HG03432 (cell line): ENCODE results near the gene TNNT2.

ENCODE experiments used
- ATAC-seq: cut with Tn5 transposase; IDR thresholded peaks from one replicate; pipeline ENCODE4 v1.9.1; 2021; ENCODE audit warnings: mild to moderate bottlenecking, moderate library complexity; ENCODE audit not compliant: unreplicated experiment

Gene TNNT2

DNA sequence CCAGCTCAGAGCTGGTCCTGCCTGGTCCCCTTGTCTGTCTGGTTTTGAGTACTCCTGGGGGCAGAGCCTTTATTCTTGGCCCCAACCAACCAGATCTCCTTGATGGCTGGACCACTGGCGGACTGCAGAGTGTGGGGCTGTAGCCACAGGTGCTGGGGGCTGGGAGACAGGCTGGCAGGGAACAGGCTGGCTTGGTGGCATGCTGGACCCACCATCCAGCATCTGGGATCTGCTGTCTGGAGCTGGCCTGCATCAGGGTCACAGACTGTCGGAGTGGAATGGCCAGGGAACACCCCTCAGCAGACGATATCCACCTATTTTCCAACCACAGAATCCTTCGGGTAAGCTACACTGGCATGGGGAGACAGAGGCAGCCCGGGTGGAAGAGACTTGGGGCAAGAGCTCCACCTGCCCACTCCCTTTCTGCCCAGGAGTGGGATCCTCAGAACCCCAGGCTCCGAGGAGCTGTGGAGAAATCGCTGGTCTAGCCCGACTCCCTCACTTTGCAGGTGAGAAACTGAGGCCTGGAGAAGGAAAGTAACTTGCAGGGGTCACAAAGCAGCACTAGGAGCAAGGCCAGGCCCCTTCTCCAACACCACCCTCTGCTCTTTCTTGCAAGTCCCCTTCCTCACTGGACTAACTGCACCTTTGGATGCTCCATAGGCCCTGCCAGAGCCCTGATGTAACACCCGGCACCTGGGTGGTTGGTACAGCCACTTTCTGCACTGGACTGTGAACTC lies 40.6 kb downstream of the TNNT2 start:
- ATAC-seq = no peak

GRCh38 chr1:201335901-201336300 lies 41.6 kb downstream of the TNNT2 start:
- no peak for ATAC-seq

GRCh38 chr1:201335174-201335870 lies 42.2 kb downstream of the TNNT2 start:
- no peak for ATAC-seq

GRCh38 chr1:201334325-201335173 lies 42.9 kb downstream of the TNNT2 start:
- no peak for ATAC-seq

GRCh38 chr1:201332616-201333335 lies 44.7 kb downstream of the TNNT2 start:
- ATAC-seq = no peak

DNA sequence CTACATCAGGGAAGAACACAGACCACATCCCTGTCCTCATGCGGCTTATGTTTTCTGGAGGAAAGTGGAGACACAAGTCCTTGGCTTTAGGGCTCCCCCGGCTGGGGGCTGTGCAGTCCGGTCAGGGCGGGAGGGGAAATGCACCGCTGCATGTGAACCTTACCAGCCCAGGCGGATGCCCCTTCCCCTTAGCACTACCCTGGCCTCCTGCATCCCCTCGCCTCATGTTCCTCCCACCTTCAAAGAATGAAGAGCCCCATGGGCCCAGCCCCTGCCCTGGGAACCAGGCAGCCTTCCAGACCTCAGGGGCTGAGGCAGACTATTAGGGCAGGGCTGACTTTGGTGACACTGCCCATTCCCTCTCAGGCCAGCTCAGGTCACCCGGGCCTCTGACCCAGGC lies 45.5 kb downstream of the TNNT2 start:
- no peak for ATAC-seq

DNA sequence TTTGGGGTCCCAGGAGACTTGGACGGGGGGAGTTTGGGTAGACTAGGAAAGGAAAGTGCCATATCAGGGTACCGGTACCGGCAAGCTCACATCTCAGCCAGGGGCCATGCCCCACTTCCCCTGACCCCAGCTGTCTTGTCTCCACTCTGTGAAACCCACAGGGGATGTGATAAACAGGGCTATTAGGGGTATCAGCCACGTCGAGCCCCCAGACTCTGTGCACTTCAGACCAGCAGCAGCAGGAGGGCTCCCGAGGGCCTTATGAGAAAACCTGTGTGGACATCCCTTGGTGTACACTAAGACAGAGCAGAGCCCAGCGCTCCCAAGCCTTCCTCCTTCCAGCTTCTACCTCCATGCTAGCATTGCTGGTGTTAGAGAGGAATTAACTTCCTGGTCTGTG lies 46.3 kb downstream of the TNNT2 start:
- no peak for ATAC-seq

DNA sequence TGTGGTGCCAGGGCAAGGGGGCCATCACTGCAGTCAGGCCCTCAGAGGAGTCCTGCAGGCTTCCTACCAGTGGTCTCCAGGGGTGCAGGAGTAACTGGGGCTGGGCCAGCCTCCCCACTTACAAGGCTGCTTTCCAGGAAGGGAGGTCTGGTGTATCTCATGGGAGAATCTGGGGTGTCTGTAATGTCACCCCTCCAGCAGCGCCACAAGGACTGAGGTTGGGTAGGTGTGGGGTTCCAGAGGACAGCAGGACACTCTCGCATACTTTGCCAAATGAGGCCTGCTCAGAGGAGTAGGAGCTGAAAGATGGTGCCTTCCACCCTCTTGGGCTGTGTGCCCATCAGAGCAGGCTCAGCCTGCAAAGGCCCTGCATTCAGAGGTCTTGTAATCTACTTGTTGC lies 46.9 kb downstream of the TNNT2 start:
- no peak for ATAC-seq

GRCh38 chr1:201329801-201330200 lies 47.7 kb downstream of the TNNT2 start:
- ATAC-seq = no peak

DNA sequence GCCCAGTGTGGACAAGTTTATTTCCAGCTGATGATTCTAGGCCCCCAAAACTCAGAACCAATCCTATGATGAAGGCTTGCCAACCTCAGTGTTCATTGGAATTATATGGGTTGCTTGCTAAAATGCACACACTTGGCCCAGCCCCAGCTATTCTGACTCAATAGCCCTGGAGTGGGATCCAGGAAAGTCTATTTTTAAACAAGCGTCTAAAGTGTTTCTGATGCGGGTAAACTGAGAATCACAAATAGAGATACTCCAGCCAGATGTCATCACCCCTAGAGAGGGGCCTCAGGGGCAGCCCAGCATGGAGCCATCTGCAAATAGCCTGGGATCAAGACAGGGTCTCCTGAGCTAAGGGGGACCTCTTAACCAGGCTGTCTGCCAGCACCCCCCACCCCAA lies 48.2 kb downstream of the TNNT2 start:
- no peak for ATAC-seq

GRCh38 chr1:201328576-201328975 lies 48.9 kb downstream of the TNNT2 start:
- ATAC-seq = no peak

DNA sequence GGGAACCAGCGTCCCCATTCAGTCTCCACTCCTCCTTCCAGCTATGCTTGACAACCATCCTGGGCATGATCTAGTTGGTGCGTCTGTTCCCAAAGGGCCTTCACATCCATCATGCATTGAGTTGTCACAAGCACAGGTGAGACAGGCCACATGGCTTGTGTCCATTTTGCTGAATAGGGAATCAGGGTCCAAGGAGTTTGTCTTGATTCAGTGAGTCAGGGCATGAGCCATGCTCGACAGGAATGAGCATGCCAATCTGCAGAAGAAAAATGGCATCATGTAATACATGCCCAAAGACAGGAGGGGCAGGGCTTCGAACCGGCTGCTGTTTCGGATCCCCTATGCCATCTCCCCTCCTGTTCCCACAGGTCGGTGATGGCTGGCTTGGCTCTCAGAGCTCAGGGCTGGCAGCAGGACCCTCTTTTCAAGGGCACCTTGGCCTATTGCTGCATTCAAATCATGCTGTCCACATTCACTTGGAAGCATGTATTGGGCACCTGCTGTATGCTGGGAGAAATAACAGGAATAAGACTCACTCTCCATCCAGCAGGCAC lies 49.7 kb downstream of the TNNT2 start:
- ATAC-seq = no peak

GRCh38 chr1:201326710-201327109 lies 50.8 kb downstream of the TNNT2 start:
- ATAC-seq = no peak

- ATAC-seq = no peak
Observed at GRCh38 chr1:201325678-201326060, 51.8 kb downstream of the TNNT2 start.

DNA sequence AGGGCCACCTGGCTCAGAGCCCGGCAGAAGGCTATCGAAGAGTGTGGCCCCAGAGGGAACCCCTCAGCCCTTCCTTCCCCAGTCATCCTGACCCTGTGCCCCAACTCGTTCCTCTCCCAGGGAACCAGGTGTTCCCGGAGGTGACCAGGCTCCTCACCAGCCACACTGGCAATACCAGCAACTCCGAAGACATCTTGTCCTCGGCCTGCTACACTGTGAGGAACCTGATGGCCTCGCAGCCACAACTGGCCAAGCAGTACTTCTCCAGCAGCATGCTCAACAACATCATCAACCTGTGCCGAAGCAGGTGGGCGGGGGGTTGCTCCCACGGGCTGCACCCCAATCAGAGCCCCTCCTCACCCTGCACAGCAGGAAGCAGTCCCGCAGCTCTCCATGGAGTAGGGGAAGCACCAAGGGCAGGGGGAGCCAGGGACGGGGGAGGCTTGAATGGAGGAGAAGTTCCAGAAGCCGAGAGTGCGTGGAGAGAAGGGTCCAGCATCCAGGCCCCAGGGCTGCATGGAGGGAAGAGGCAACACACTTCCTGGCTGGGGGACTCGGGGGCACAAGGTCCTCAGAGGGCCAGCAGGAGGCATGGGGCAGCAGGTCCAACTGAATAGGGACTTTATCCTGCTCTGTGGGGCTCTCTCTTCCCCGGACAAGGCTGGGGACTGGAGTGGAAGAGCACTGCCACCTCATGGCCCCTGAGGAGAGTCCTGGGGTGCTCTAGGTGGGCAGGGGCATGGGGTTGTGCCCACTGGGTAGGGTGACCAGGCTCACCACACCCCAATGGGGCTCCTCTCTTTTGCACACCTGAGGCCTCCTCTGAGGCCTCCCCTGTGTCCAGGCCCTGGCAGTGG lies 52.4 kb downstream of the TNNT2 start:
- ATAC-seq = no peak

DNA sequence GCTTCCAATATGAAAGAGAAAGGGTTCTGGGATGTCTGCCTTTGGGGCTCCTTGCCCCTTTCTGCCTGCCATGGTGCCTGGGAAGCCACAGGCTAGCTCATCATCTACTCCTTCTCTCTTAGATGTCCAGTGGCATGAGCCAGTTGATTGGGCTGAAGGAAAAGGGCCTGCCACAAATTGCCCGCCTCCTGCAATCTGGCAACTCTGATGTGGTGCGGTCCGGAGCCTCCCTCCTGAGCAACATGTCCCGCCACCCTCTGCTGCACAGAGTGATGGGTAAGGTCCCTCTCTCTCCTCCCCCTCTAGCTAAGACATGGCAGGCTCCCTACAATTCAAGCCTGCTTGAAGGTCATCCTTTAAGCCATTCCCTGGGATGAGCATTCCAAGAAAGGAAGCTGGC lies 53.2 kb downstream of the TNNT2 start:
- ATAC-seq = no peak

DNA sequence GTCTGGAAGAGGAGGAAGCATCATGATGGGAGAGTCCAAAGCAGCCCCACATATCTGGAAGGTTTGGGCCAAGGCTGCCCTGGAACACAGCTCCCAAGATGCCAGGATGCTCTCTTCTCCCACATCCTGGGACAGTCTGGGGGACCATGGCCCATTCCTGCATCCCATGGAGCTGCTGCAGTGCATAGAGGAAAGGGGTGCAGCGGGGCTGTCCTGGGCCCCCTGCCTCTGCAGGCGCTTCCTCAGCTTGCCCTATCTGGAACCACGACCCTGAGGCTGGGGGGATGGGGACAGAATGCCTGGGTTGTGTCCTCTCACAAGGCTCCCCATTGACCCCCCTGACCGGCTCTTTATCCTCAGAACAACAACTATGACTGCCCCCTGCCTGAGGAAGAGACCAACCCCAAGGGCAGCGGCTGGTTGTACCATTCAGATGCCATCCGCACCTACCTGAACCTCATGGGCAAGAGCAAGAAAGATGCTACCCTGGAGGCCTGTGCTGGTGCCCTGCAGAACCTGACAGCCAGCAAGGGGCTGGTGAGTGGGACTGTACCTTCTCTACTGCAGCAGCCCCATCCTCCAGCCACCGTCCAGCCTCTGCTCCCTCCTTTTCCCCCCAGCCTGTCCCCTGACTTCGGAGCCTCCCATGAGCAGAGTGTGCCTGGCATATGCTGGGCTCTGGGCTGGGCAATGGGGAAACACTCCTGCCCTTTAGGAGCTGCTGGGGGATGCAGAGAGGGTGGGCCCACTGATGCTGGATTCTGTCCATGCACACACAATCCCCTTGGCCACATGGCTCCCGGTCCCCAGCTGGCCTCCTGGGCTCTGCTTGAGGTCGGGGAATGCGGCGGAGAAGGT lies 54.6 kb downstream of the TNNT2 start:
- ATAC-seq = no peak

GRCh38 chr1:201321826-201322390 lies 55.6 kb downstream of the TNNT2 start:
- ATAC-seq = no peak
